Measurements from ENCODE around the gene APLNR.
"Not testable (repeated sequence)": the region's sequence is repeated elsewhere in the genome, so short reads cannot be mapped to it uniquely, and the experiment has no call there.

The APLNR gene

GRCh38 chr11:57237204-57237681, at the start of gene APLNR:
TSS of gene APLNR (minus strand) at chr11:57237250. CDS start at chr11:57237004, 246 bp downstream.
- peak within 1 kb of the TSS; percentile 49 for H3K27ac ChIP-seq (ENCODE audit: low read depth, low read length)
- no peak within 1 kb of the TSS for H3K4me3 ChIP-seq (ENCODE audit: low read depth, low read length)
- no peaks in the 10 kb centered on the region for H3K36me3 ChIP-seq (ENCODE audit: control insufficient read depth, insufficient read depth, low read length)
- H3K4me1 ChIP-seq (ENCODE audit: control insufficient read depth, insufficient read depth, low read length): no peaks in the 10 kb centered on the region; the same call in 1 of the 2 replicates
- H3K27me3 ChIP-seq (ENCODE audit: control insufficient read depth, insufficient read depth, low read length): 0 out of 2 replicates have a peak, but pooled peaks cover 2% of the 10 kb centered on the region
- no peak within 1 kb of the TSS for H3K9ac ChIP-seq (ENCODE audit: low read depth, low read length)
- H3K9me3 ChIP-seq (ENCODE audit: control insufficient read depth, insufficient read depth, low read length): no peaks in the 10 kb centered on the region

GRCh38 chr11:57283231-57283990, 46.4 kb upstream of the APLNR start:
- Histone ChIP-seq H3K27ac (ENCODE audit: low read depth, low read length) (peak overlapping the region; percentile 59), H3K4me3 (ENCODE audit: low read depth, low read length) (peak overlapping the region; percentile 7; the same call in 1 of the 2 replicates), H3K27me3 (ENCODE audit: control insufficient read depth, insufficient read depth, low read length) (no peaks in the 10 kb centered on the region), H3K36me3 (ENCODE audit: control insufficient read depth, insufficient read depth, low read length) (no peaks in the 10 kb centered on the region), H3K9ac (ENCODE audit: low read depth, low read length) (no peak overlapping the region), H3K9me3 (ENCODE audit: control insufficient read depth, insufficient read depth, low read length) (0 out of 2 replicates have a peak, but pooled peaks cover 3% of the 10 kb centered on the region), H3K4me1 (ENCODE audit: control insufficient read depth, insufficient read depth, low read length) (peaks cover 18% of the 10 kb centered on the region)

GRCh38 chr11:57281546-57281945, 44.5 kb upstream of the APLNR start:
- H3K4me3 ChIP-seq (ENCODE audit: low read depth, low read length); H3K9me3 ChIP-seq (ENCODE audit: control insufficient read depth, insufficient read depth, low read length); H3K9ac ChIP-seq (ENCODE audit: low read depth, low read length); H3K27ac ChIP-seq (ENCODE audit: low read depth, low read length); H3K36me3 ChIP-seq (ENCODE audit: control insufficient read depth, insufficient read depth, low read length): not testable (repeated sequence)
- Histone ChIP-seq H3K4me1 (ENCODE audit: control insufficient read depth, insufficient read depth, low read length) (peaks cover 27% of the 10 kb centered on the region), H3K27me3 (ENCODE audit: control insufficient read depth, insufficient read depth, low read length) (peaks cover 11% of the 10 kb centered on the region)

- no peak overlapping the region for H3K4me3 ChIP-seq (ENCODE audit: low read depth, low read length)
- 0 out of 2 replicates have a peak, but pooled peaks cover 3% of the 10 kb centered on the region for H3K9me3 ChIP-seq (ENCODE audit: control insufficient read depth, insufficient read depth, low read length)
- no peaks in the 10 kb centered on the region for H3K36me3 ChIP-seq (ENCODE audit: control insufficient read depth, insufficient read depth, low read length)
- no peak overlapping the region for H3K27ac ChIP-seq (ENCODE audit: low read depth, low read length)
- H3K9ac ChIP-seq (ENCODE audit: low read depth, low read length): no peak overlapping the region
- peaks cover 26% of the 10 kb centered on the region for H3K4me1 ChIP-seq (ENCODE audit: control insufficient read depth, insufficient read depth, low read length)
- H3K27me3 ChIP-seq (ENCODE audit: control insufficient read depth, insufficient read depth, low read length): peaks cover 11% of the 10 kb centered on the region
These were observed 42.1 kb upstream of the APLNR start for GRCh38 chr11:57279116-57279515.

GRCh38 chr11:57278721-57279095, 41.7 kb upstream of the APLNR start:
- Histone ChIP-seq H3K9ac (ENCODE audit: low read depth, low read length) (no peak overlapping the region; the same call in 1 of the 2 replicates), H3K4me3 (ENCODE audit: low read depth, low read length) (no peak overlapping the region), H3K4me1 (ENCODE audit: control insufficient read depth, insufficient read depth, low read length) (peaks cover 22% of the 10 kb centered on the region), H3K27me3 (ENCODE audit: control insufficient read depth, insufficient read depth, low read length) (peaks cover 11% of the 10 kb centered on the region), H3K9me3 (ENCODE audit: control insufficient read depth, insufficient read depth, low read length) (0 out of 2 replicates have a peak, but pooled peaks cover 3% of the 10 kb centered on the region), H3K36me3 (ENCODE audit: control insufficient read depth, insufficient read depth, low read length) (no peaks in the 10 kb centered on the region), H3K27ac (ENCODE audit: low read depth, low read length) (peak overlapping the region; percentile 62)

- Histone ChIP-seq H3K36me3 (ENCODE audit: control insufficient read depth, insufficient read depth, low read length) (no peaks in the 10 kb centered on the region), H3K4me1 (ENCODE audit: control insufficient read depth, insufficient read depth, low read length) (peaks cover 16% of the 10 kb centered on the region), H3K27ac (ENCODE audit: low read depth, low read length) (peak overlapping the region; percentile 62), H3K4me3 (ENCODE audit: low read depth, low read length) (peak overlapping the region; percentile 42; the same call in 1 of the 2 replicates), H3K27me3 (ENCODE audit: control insufficient read depth, insufficient read depth, low read length) (peaks cover 11% of the 10 kb centered on the region), H3K9me3 (ENCODE audit: control insufficient read depth, insufficient read depth, low read length) (peaks cover 3% of the 10 kb centered on the region; the same call in 1 of the 2 replicates), H3K9ac (ENCODE audit: low read depth, low read length) (peak overlapping the region; percentile 58)
These were observed 41.0 kb upstream of the APLNR start for GRCh38 chr11:57277845-57278720.

- Histone ChIP-seq H3K9me3 (ENCODE audit: control insufficient read depth, insufficient read depth, low read length) (peaks cover 3% of the 10 kb centered on the region; the same call in 1 of the 2 replicates), H3K4me3 (ENCODE audit: low read depth, low read length) (no peak overlapping the region), H3K27me3 (ENCODE audit: control insufficient read depth, insufficient read depth, low read length) (peaks cover 11% of the 10 kb centered on the region), H3K27ac (ENCODE audit: low read depth, low read length) (no peak overlapping the region), H3K36me3 (ENCODE audit: control insufficient read depth, insufficient read depth, low read length) (no peaks in the 10 kb centered on the region), H3K9ac (ENCODE audit: low read depth, low read length) (peak overlapping the region; percentile 33; the same call in 1 of the 2 replicates), H3K4me1 (ENCODE audit: control insufficient read depth, insufficient read depth, low read length) (peaks cover 14% of the 10 kb centered on the region)
These were observed 40.1 kb upstream of the APLNR start for GRCh38 chr11:57276971-57277675.

- Histone ChIP-seq H3K4me1 (ENCODE audit: control insufficient read depth, insufficient read depth, low read length) (peaks cover 14% of the 10 kb centered on the region), H3K4me3 (ENCODE audit: low read depth, low read length) (no peak overlapping the region), H3K9ac (ENCODE audit: low read depth, low read length) (no peak overlapping the region), H3K27ac (ENCODE audit: low read depth, low read length) (no peak overlapping the region), H3K36me3 (ENCODE audit: control insufficient read depth, insufficient read depth, low read length) (no peaks in the 10 kb centered on the region), H3K9me3 (ENCODE audit: control insufficient read depth, insufficient read depth, low read length) (peaks cover under 1% of the 10 kb centered on the region; the same call in 1 of the 2 replicates), H3K27me3 (ENCODE audit: control insufficient read depth, insufficient read depth, low read length) (peaks cover 11% of the 10 kb centered on the region)
These were observed 39.3 kb upstream of the APLNR start for GRCh38 chr11:57276169-57276970.

- Histone ChIP-seq H3K27me3 (ENCODE audit: control insufficient read depth, insufficient read depth, low read length) (peaks cover 11% of the 10 kb centered on the region), H3K4me1 (ENCODE audit: control insufficient read depth, insufficient read depth, low read length) (peaks cover 14% of the 10 kb centered on the region), H3K4me3 (ENCODE audit: low read depth, low read length) (no peak overlapping the region), H3K9ac (ENCODE audit: low read depth, low read length) (no peak overlapping the region), H3K36me3 (ENCODE audit: control insufficient read depth, insufficient read depth, low read length) (no peaks in the 10 kb centered on the region), H3K27ac (ENCODE audit: low read depth, low read length) (no peak overlapping the region), H3K9me3 (ENCODE audit: control insufficient read depth, insufficient read depth, low read length) (no peaks in the 10 kb centered on the region; the same call in 1 of the 2 replicates)
These were observed 38.5 kb upstream of the APLNR start for GRCh38 chr11:57275582-57275981.

Measured in HUES48 (cell line).